GM23338 (cell line): ENCODE results near the gene NDUFA6. TPM values are rescaled to one million over a fixed set of nuclear protein-coding genes. Genes with fewer than 3 reads are reported as not detected.

Source experiments
- ATAC-seq: fragments of 200-7000 bp; cut with Tn5 transposase; 3 replicates; pipeline ENCODE4 v1.9.1; 2020
- DNase-seq: peaks from one replicate; pipeline ENCODE4 v3.0.0-alpha.2; 2015; ENCODE audit warnings: low spot score
- H2AFZ ChIP-seq: fragments of 200-600 bp; sonication (generic); 2 replicates; pipeline ENCODE4 v1.8.0; 2016; ENCODE audit warnings: antibody characterized with exemption, mild to moderate bottlenecking, moderate library complexity
- H3F3A ChIP-seq: fragments of 200-600 bp; sonication (generic); replicated peaks from 2 replicates; pipeline ENCODE4 v1.8.0; 2017; ENCODE audit warnings: antibody characterized with exemption, mixed run types, low read depth
- H3K27ac ChIP-seq: fragments of 200-600 bp; sonication (generic); 2 replicates; pipeline ENCODE4 v1.6.1; 2016; ENCODE audit warnings: low read depth
- H3K27me3 ChIP-seq: fragments of 200-600 bp; sonication (generic); 2 replicates; pipeline ENCODE4 v1.8.0; 2016; ENCODE audit warnings: mild to moderate bottlenecking, mixed run types, moderate library complexity; ENCODE audit not compliant: insufficient read depth
- H3K36me3 ChIP-seq: fragments of 200-600 bp; sonication (generic); 2 replicates; pipeline ENCODE4 v1.8.0; 2016; ENCODE audit warnings: mild to moderate bottlenecking; ENCODE audit not compliant: insufficient read depth
- H3K4me1 ChIP-seq: fragments of 200-600 bp; sonication (generic); 2 replicates; pipeline ENCODE4 v1.8.0; 2016; ENCODE audit warnings: mild to moderate bottlenecking, moderate library complexity; ENCODE audit not compliant: insufficient read depth
- H3K4me2 ChIP-seq: fragments of 200-600 bp; sonication (generic); 2 replicates; pipeline ENCODE4 v1.7.1; 2017; ENCODE audit warnings: mixed run types
- H3K4me3 ChIP-seq: fragments of 200-600 bp; sonication (generic); 2 replicates; pipeline ENCODE4 v1.6.1; 2016; ENCODE audit warnings: mixed run types
- H3K79me2 ChIP-seq: fragments of 200-600 bp; sonication (generic); replicated peaks from 2 replicates; pipeline ENCODE4 v1.8.0; 2017; ENCODE audit warnings: mild to moderate bottlenecking; ENCODE audit not compliant: insufficient read depth
- H3K9me2 ChIP-seq: fragments of 200-600 bp; sonication (generic); 2 replicates; pipeline ENCODE4 v1.8.0; 2017; ENCODE audit not compliant: insufficient read depth
- H4K20me1 ChIP-seq: fragments of 200-600 bp; sonication (generic); replicated peaks from 2 replicates; pipeline ENCODE4 v1.8.0; 2017; ENCODE audit warnings: mild to moderate bottlenecking; ENCODE audit not compliant: insufficient read depth
- H3K27ac Mint-ChIP-seq: 2 replicates; pipeline ENCODE4 v1.8.0; 2020; ENCODE audit warnings: inconsistent platforms, mild to moderate bottlenecking, moderate library complexity, mixed read lengths
- H3K27me3 Mint-ChIP-seq: 3 replicates; pipeline ENCODE4 v1.8.0; 2022; ENCODE audit warnings: low read depth, mild to moderate bottlenecking, moderate library complexity, mixed read lengths, inconsistent platforms; ENCODE audit not compliant: insufficient read depth, poor library complexity
- H3K36me3 Mint-ChIP-seq: 3 replicates; pipeline ENCODE4 v1.8.0; 2021; ENCODE audit warnings: low read depth, mild to moderate bottlenecking, inconsistent platforms, moderate library complexity, mixed read lengths
- H3K4me1 Mint-ChIP-seq: 3 replicates; pipeline ENCODE4 v1.8.0; 2020; ENCODE audit warnings: mild to moderate bottlenecking, inconsistent platforms, mixed read lengths
- H3K4me3 Mint-ChIP-seq: 3 replicates; pipeline ENCODE4 v1.8.0; 2021; ENCODE audit warnings: moderate library complexity, mild to moderate bottlenecking, inconsistent platforms, mixed read lengths
- H3K9me3 Mint-ChIP-seq: 3 replicates; pipeline ENCODE4 v1.8.0; 2020; ENCODE audit warnings: moderate library complexity, mild to moderate bottlenecking, inconsistent platforms, mixed read lengths
- CREB1 ChIP-seq: fragments of 250-450 bp; sonication (Bioruptor Pico); IDR thresholded peaks from 2 replicates; pipeline ENCODE4 v1.5.0; 2020; ENCODE audit warnings: low read depth, mild to moderate bottlenecking, moderate library complexity
- EZH2 ChIP-seq: fragments of 200-600 bp; sonication (generic); IDR thresholded peaks from one replicate; pipeline ENCODE4 v1.8.0; 2017; ENCODE audit warnings: antibody characterized with exemption, mild to moderate bottlenecking, low read depth; ENCODE audit not compliant: unreplicated experiment
- EZH2phosphoT487 ChIP-seq: fragments of 200-600 bp; sonication (generic); IDR thresholded peaks from one replicate; pipeline ENCODE4 v1.8.1; 2018; ENCODE audit warnings: antibody characterized with exemption; ENCODE audit not compliant: unreplicated experiment
- JUNB ChIP-seq: IDR thresholded peaks from one replicate; pipeline ENCODE4 v1.6.1; 2016; ENCODE audit warnings: antibody characterized with exemption; ENCODE audit not compliant: unreplicated experiment
- NANOG ChIP-seq: IDR thresholded peaks from 2 replicates; pipeline ENCODE4 v1.6.1; 2016; ENCODE audit warnings: antibody characterized with exemption, borderline replicate concordance
- STAT1 ChIP-seq: IDR thresholded peaks from one replicate; pipeline ENCODE4 v1.6.1; 2016; ENCODE audit warnings: antibody characterized with exemption; ENCODE audit not compliant: unreplicated experiment
- ZNF114 ChIP-seq: fragments of 250-450 bp; sonication (Bioruptor Pico); IDR thresholded peaks from 2 replicates; pipeline ENCODE4 v1.5.0; 2020; ENCODE audit warnings: mild to moderate bottlenecking, moderate library complexity
- ZNF462 ChIP-seq: fragments of 250-450 bp; sonication (Bioruptor Pico); IDR thresholded peaks from 2 replicates; pipeline ENCODE4 v1.5.0; 2020; ENCODE audit warnings: mild to moderate bottlenecking, moderate library complexity
- polyA plus RNA-seq: library from polyadenylated mRNA; unstranded; fragments of >200 nt; fragmentation: Nextera tagmentation; extraction: Ambion mirVana; gene quantifications from 2 replicates; pipeline ENCODE4 v1.2.1, GENCODE V29; 2016
- total RNA-seq: library from RNA; depleted of rRNA; stranded (reverse); fragments of >200 nt; shearing (Covaris generic); gene quantifications from 2 replicates; pipeline ENCODE4 v1.2.3, GENCODE V29; 2014
- TF ChIP-seq, protein P1 (sequence below): IDR thresholded peaks from one replicate; pipeline ENCODE4 v1.6.1; 2018; ENCODE audit warnings: antibody characterized with exemption; ENCODE audit not compliant: unreplicated experiment
- TF ChIP-seq, protein P2 (sequence below): IDR thresholded peaks from 2 replicates; pipeline ENCODE4 v1.6.1; 2016; ENCODE audit warnings: antibody characterized with exemption
- TF ChIP-seq, protein P3 (sequence below), 2 experiments: fragments of 200-600 bp in 1 of 2; sonication (generic) in 1 of 2; conservative IDR thresholded peaks; 2 replicates each; pipeline versions ENCODE4 v1.5.1 to v1.6.1; 2016 to 2017; ENCODE audit warnings: antibody characterized with exemption in 2 of 2, low read depth in 2 of 2, mild to moderate bottlenecking in 2 of 2, moderate library complexity in 1 of 2

Gene NDUFA6
- total and polyA plus RNA-seq, 2 experiments from 2014 or later, result 69.8 to 433 TPM

DNA sequence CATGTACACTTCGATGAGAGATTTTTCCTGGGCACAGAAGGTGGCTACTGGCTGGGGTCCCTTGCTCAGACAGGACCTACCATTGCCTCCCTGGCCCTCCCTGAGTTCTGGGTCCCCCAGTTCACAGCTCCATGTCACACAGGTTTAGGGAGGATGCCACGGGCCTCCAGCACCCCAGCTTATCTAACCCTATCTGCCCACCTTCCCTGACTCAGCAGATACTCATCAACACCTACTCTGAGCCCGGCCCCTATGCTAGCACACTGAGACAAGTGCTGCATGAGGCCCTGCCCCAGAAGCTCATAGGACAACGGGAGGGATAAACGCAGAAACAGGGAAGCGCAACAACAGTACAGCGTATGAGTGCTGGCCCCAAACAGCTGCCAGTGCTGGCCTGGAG lies 29.5 kb downstream of the NDUFA6 start:
- Histone ChIP-seq H3K36me3 (peaks cover 3% of the 10 kb centered on the region; the same call in 1 of the 2 replicates), H2AFZ (no peak overlapping the region), H3F3A (no peaks in the 10 kb centered on the region), H4K20me1 (no peaks in the 10 kb centered on the region), H3K4me1 (peaks cover 9% of the 10 kb centered on the region), H3K9me2 (peaks cover 5% of the 10 kb centered on the region; the same call in 1 of the 2 replicates), H3K79me2 (no peaks in the 10 kb centered on the region), H3K27me3 (no peaks in the 10 kb centered on the region), H3K4me3 (no peak overlapping the region), H3K4me2 (no peak overlapping the region), H3K27ac (no peak overlapping the region)
- H3K36me3 Mint-ChIP-seq, result peaks cover 73% of the 10 kb centered on the region
- H3K27me3 Mint-ChIP-seq, result peaks cover 8% of the 10 kb centered on the region
- no peak overlapping the region for H3K27ac Mint-ChIP-seq
- no peak for DNase-seq
- TF ChIP-seq ZNF462 (CRISPR knock-in tag) (no peak), ZNF114 (CRISPR knock-in tag) (no peak), NANOG (no peak), EZH2phosphoT487 (no peak), EZH2 (no peak), STAT1 (no peak), JUNB (no peak), CREB1 (CRISPR knock-in tag) (no peak)
- TF ChIP-seq, protein P1, sequence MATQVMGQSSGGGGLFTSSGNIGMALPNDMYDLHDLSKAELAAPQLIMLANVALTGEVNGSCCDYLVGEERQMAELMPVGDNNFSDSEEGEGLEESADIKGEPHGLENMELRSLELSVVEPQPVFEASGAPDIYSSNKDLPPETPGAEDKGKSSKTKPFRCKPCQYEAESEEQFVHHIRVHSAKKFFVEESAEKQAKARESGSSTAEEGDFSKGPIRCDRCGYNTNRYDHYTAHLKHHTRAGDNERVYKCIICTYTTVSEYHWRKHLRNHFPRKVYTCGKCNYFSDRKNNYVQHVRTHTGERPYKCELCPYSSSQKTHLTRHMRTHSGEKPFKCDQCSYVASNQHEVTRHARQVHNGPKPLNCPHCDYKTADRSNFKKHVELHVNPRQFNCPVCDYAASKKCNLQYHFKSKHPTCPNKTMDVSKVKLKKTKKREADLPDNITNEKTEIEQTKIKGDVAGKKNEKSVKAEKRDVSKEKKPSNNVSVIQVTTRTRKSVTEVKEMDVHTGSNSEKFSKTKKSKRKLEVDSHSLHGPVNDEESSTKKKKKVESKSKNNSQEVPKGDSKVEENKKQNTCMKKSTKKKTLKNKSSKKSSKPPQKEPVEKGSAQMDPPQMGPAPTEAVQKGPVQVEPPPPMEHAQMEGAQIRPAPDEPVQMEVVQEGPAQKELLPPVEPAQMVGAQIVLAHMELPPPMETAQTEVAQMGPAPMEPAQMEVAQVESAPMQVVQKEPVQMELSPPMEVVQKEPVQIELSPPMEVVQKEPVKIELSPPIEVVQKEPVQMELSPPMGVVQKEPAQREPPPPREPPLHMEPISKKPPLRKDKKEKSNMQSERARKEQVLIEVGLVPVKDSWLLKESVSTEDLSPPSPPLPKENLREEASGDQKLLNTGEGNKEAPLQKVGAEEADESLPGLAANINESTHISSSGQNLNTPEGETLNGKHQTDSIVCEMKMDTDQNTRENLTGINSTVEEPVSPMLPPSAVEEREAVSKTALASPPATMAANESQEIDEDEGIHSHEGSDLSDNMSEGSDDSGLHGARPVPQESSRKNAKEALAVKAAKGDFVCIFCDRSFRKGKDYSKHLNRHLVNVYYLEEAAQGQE, result no peak
- TF ChIP-seq, protein P2, sequence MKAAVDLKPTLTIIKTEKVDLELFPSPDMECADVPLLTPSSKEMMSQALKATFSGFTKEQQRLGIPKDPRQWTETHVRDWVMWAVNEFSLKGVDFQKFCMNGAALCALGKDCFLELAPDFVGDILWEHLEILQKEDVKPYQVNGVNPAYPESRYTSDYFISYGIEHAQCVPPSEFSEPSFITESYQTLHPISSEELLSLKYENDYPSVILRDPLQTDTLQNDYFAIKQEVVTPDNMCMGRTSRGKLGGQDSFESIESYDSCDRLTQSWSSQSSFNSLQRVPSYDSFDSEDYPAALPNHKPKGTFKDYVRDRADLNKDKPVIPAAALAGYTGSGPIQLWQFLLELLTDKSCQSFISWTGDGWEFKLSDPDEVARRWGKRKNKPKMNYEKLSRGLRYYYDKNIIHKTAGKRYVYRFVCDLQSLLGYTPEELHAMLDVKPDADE, result no peak
- TF ChIP-seq, protein P3, sequence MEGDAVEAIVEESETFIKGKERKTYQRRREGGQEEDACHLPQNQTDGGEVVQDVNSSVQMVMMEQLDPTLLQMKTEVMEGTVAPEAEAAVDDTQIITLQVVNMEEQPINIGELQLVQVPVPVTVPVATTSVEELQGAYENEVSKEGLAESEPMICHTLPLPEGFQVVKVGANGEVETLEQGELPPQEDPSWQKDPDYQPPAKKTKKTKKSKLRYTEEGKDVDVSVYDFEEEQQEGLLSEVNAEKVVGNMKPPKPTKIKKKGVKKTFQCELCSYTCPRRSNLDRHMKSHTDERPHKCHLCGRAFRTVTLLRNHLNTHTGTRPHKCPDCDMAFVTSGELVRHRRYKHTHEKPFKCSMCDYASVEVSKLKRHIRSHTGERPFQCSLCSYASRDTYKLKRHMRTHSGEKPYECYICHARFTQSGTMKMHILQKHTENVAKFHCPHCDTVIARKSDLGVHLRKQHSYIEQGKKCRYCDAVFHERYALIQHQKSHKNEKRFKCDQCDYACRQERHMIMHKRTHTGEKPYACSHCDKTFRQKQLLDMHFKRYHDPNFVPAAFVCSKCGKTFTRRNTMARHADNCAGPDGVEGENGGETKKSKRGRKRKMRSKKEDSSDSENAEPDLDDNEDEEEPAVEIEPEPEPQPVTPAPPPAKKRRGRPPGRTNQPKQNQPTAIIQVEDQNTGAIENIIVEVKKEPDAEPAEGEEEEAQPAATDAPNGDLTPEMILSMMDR (conservative IDR thresholded peaks at IDR 0.05; ENCODE audit: low read depth in 2 of 2), result no peak
- no peak for ATAC-seq
- H3K4me1 Mint-ChIP-seq, result peaks cover 10% of the 10 kb centered on the region
- H3K4me3 Mint-ChIP-seq, result no peak overlapping the region
- peaks cover 29% of the 10 kb centered on the region for H3K9me3 Mint-ChIP-seq
